Activated CD4-positive, alpha-beta T cell treated with anti-CD3 and anti-CD28 coated beads, Interleukin-2, amount 10 ng/mL, durations not matched to agents 7 days and 5 days (primary cell): Measurements from ENCODE around the gene PCNX1. TPM values are rescaled to one million over a fixed set of nuclear protein-coding genes. Genes with fewer than 3 reads are reported as not detected.

Experiments used
- CTCF ChIA-PET: fragments of 350-600 bp; sonication (Branson Sonifier 250); formaldehyde crosslinking; loops from one replicate; lab custom pipeline; 2021; ENCODE audit warnings: antibody characterized with exemption; lab: Charles Lee
- POLR2A ChIA-PET: fragments of 350-600 bp; sonication (Branson Sonifier 250); formaldehyde crosslinking; loops from one replicate; lab custom pipeline; 2021; ENCODE audit warnings: antibody characterized with exemption; lab: Charles Lee
- DNase-seq: peaks from one replicate; pipeline ENCODE4 v3.0.0-alpha.2; 2020
- H3K27ac Mint-ChIP-seq: one replicate; pipeline ENCODE4 v1.8.0; 2021; ENCODE audit warnings: mild to moderate bottlenecking, moderate library complexity, mixed read lengths
- H3K27me3 Mint-ChIP-seq: one replicate; pipeline ENCODE4 v1.8.0; 2021; ENCODE audit warnings: mixed read lengths
- H3K36me3 Mint-ChIP-seq: one replicate; pipeline ENCODE4 v1.8.0; 2021; ENCODE audit warnings: low read depth, mixed read lengths
- H3K4me1 Mint-ChIP-seq: one replicate; pipeline ENCODE4 v1.8.0; 2021; ENCODE audit warnings: mixed read lengths
- H3K4me3 Mint-ChIP-seq: one replicate; pipeline ENCODE4 v1.8.0; 2021; ENCODE audit warnings: mild to moderate bottlenecking, moderate library complexity, mixed read lengths
- H3K9me3 Mint-ChIP-seq: one replicate; pipeline ENCODE4 v1.8.0; 2021; ENCODE audit warnings: mixed read lengths
- total RNA-seq, 2 experiments: library from RNA; stranded (reverse); gene quantifications; one replicate each; pipeline ENCODE4 v1.2.3, GENCODE V29; 2021

The PCNX1 gene
- total RNA-seq, 2 experiments from 2014 or later: 56.6 to 72.1 TPM

GRCh38 chr14:71130491-71131179 lies 223.4 kb downstream of the PCNX1 start:
- peaks cover 2% of the 10 kb centered on the region for H3K9me3 Mint-ChIP-seq
- H3K36me3 Mint-ChIP-seq: no peaks in the 10 kb centered on the region
- H3K4me1 Mint-ChIP-seq: peaks cover 9% of the 10 kb centered on the region
- no peaks in the 10 kb centered on the region for H3K27me3 Mint-ChIP-seq
- no peak overlapping the region for H3K4me3 Mint-ChIP-seq
- no peak overlapping the region for H3K27ac Mint-ChIP-seq
- DNase-seq: no peak
- ChIA-PET POLR2A (no interaction called here), CTCF (interaction anchor here (1.2 kb wide), 1 partner anchor 8 kb away, joined by 4 read pairs; no protein-coding TSS in a partner anchor)

DNA sequence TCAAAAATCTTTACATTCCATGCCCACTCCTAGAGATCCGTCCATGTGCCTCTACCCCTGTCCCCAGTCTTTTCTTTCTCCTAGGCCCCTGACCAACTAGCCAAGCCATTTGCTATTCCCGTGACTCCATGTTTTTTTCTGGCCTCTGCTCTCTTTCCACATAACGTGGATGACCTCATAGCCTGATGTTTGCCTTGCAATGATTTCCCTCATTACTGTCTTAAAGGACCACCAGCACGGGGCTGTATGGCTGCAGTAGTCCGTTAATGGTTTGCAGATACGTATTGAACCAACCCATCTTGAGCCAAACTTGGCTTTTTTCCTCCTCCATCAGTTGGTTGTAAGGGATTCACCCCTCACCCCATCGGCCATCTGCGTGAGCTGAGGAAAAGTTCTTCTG lies 226.0 kb downstream of the PCNX1 start:
- DNase-seq: no peak
- peaks cover 2% of the 10 kb centered on the region for H3K9me3 Mint-ChIP-seq
- ChIA-PET POLR2A (no interaction called here), CTCF (no interaction called here)
- H3K4me1 Mint-ChIP-seq: peaks cover 9% of the 10 kb centered on the region
- H3K27me3 Mint-ChIP-seq: no peaks in the 10 kb centered on the region
- no peaks in the 10 kb centered on the region for H3K36me3 Mint-ChIP-seq
- no peak overlapping the region for H3K4me3 Mint-ChIP-seq
- H3K27ac Mint-ChIP-seq: no peak overlapping the region

GRCh38 chr14:71135496-71135895 lies 228.2 kb downstream of the PCNX1 start:
- H3K27ac Mint-ChIP-seq: no peak overlapping the region
- H3K27me3 Mint-ChIP-seq: no peaks in the 10 kb centered on the region
- CTCF ChIA-PET: interaction anchor here (0.9 to 1.0 kb wide), 3 partner anchors 12 to 400 kb away, joined by 3 to 5 read pairs (median 4); no protein-coding TSS in a partner anchor
- H3K4me3 Mint-ChIP-seq: no peak overlapping the region
- peaks cover 14% of the 10 kb centered on the region for H3K4me1 Mint-ChIP-seq
- no peaks in the 10 kb centered on the region for H3K36me3 Mint-ChIP-seq
- H3K9me3 Mint-ChIP-seq: peaks cover 2% of the 10 kb centered on the region
- POLR2A ChIA-PET: no interaction called here
- DNase-seq: no peak

DNA sequence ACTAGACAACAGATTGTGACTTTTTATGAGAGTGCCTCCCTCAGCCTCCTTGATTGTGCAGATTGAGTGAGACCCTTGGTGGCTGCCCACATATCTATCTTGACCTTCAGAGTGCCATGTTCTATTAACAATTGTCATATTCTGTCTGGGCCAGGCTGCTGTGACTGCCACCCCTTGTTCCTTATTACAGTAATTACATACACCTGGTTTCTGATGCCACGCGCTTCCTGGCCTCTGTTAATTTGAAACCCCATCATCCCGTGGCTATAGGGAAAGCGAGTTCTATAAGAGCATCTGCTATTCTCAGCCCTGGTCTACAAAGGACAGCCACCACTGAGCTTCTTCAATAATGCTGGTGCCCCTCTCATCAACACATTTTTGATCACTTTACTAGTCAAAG lies 228.7 kb downstream of the PCNX1 start:
- no peak overlapping the region for H3K27ac Mint-ChIP-seq
- H3K4me1 Mint-ChIP-seq: peaks cover 10% of the 10 kb centered on the region
- H3K9me3 Mint-ChIP-seq: peaks cover 2% of the 10 kb centered on the region
- no peaks in the 10 kb centered on the region for H3K36me3 Mint-ChIP-seq
- H3K4me3 Mint-ChIP-seq: no peak overlapping the region
- H3K27me3 Mint-ChIP-seq: no peaks in the 10 kb centered on the region
- DNase-seq: no peak
- ChIA-PET CTCF (interaction anchor here (0.9 to 1.0 kb wide), 3 partner anchors 12 to 400 kb away, joined by 3 to 5 read pairs (median 4); no protein-coding TSS in a partner anchor), POLR2A (no interaction called here)

DNA sequence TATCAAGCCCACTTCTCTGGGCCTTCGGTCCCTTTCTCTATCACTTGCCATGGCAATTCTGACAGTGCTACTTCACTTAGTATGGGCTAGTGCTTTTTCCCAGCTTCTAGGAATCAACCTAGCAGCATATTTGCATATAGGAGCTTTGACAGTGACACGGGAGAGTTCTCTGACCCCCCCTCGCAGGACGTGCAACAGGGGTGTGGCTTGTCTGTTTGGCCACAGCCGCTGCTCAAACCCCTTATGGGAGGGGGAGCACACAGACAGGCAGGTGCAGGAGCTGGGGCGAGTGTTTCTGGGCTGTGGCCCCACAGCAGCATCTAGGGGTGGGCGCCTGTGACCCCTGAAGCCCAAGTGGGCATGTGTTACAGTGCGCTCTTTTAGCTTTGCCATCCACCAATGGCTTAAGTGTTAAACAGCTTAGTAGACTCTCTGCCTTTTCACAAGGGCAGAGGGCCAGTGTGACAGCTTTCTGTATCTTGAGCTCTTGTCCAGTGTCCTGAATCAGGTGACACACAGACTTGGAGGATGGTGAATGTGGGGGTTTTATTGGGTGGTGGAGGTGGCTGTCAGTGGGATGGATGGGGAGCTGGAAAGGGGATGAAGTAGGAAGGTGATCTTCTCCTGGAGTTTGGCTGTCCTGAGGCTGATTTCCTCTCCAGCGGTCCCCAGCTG lies 229.3 kb downstream of the PCNX1 start:
- no peak overlapping the region for H3K4me3 Mint-ChIP-seq
- peaks cover 13% of the 10 kb centered on the region for H3K4me1 Mint-ChIP-seq
- no peak for DNase-seq
- no peaks in the 10 kb centered on the region for H3K27me3 Mint-ChIP-seq
- ChIA-PET POLR2A (no interaction called here), CTCF (interaction anchor here (0.9 to 1.0 kb wide), 2 partner anchors 13 to 267 kb away, joined by 3 to 5 read pairs; no protein-coding TSS in a partner anchor)
- peak overlapping the region; percentile 41 for H3K27ac Mint-ChIP-seq
- H3K9me3 Mint-ChIP-seq: no peaks in the 10 kb centered on the region
- H3K36me3 Mint-ChIP-seq: no peaks in the 10 kb centered on the region

DNA sequence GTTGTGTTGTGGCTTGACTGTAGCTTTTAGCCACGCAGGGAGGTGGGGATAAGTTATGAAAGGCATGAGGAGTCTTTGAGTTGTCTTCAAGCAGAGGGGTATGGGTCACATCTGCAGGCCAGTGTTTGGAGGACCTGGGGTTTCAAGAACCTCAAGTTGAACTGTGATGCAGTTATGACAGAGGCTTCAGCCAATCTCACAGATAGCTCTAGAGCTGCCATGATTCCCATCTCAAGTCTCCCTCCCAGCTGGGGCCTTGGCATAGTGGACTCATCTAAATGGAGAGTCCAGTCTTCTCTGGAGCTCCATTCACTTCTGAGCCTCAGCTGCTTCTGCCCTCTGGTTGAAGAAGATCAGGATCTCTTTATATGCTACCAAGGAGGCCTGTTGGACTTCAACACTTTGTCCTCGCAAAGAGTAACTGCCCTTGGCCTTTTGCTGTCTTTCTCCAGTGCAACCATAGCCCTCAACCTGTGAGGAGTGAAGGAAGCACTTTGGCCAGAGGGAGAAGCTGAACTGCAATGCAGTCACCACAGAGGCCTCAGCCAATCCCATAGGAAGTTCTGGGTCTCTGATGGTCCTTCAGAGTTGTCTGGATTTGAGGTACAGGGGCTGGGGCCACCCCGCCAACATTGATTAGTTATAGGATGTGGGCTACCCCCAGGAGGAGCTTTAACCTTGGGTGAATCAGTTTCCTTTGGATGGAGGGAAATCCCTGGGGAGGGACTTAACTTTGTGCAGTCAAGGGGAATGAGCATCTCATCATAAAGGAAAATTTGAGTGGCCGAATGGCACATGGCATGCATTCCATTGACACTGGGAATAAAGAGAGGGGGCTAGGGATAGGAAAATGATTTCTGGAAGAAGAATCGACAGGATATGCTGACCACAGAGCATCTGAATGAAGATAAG lies 230.5 kb downstream of the PCNX1 start:
- no peaks in the 10 kb centered on the region for H3K27me3 Mint-ChIP-seq
- no peaks in the 10 kb centered on the region for H3K9me3 Mint-ChIP-seq
- peaks cover 26% of the 10 kb centered on the region for H3K4me1 Mint-ChIP-seq
- ChIA-PET CTCF (interaction anchor here (0.6 to 2.3 kb wide), 9 partner anchors 8 to 718 kb away, joined by 3 to 19 read pairs (median 4); no protein-coding TSS in a partner anchor), POLR2A (no interaction called here)
- no peak for DNase-seq
- H3K36me3 Mint-ChIP-seq: no peaks in the 10 kb centered on the region
- no peak overlapping the region for H3K4me3 Mint-ChIP-seq
- no peak overlapping the region for H3K27ac Mint-ChIP-seq

DNA sequence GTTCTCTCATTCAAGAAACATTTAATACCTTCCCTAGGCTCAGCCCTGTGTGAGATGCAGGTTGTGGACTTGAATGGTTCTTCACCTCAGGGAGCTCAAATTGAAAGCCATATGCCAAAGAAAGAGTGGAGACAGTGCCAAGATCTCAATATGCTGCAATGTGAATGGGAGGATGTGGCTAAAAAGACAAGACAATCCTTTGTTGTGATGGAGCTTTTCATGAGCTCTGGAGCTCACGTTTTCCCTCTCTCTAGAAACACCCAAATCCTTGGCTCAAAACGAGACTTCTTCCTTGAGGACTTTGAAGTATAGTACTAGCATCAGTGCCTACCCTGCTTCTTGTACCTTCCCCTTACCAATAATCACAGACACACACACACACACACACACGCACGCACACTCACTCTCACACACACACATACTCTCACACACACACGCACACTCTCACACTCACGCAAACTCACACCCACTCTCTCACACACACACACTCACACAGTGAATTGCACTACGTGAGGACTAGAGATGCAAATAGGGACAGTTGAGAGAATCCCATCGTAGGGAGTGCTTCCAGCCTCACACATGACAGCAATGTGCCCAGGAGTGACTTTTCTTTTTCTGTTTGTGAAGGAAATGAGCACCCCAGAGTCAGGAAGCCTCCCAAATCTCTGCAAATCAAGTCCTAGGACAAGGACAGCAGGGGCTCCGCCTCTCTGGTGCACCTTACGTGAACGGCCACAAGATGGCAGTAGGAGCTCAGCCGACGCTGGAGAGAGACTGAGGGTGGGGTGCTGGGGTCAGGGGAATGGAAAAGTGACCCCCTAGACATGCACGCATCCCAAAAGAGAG lies 231.4 kb downstream of the PCNX1 start:
- H3K4me3 Mint-ChIP-seq: no peak overlapping the region
- H3K27ac Mint-ChIP-seq: no peak overlapping the region
- POLR2A ChIA-PET: no interaction called here
- CTCF ChIA-PET: interaction anchor here (0.6 to 2.3 kb wide), 15 partner anchors 9 to 717 kb away, joined by 3 to 19 read pairs (median 4); no protein-coding TSS in a partner anchor
- no peaks in the 10 kb centered on the region for H3K36me3 Mint-ChIP-seq
- peaks cover 35% of the 10 kb centered on the region for H3K4me1 Mint-ChIP-seq
- peaks cover 4% of the 10 kb centered on the region for H3K9me3 Mint-ChIP-seq
- no peaks in the 10 kb centered on the region for H3K27me3 Mint-ChIP-seq
- DNase-seq: peak; percentile 59

DNA sequence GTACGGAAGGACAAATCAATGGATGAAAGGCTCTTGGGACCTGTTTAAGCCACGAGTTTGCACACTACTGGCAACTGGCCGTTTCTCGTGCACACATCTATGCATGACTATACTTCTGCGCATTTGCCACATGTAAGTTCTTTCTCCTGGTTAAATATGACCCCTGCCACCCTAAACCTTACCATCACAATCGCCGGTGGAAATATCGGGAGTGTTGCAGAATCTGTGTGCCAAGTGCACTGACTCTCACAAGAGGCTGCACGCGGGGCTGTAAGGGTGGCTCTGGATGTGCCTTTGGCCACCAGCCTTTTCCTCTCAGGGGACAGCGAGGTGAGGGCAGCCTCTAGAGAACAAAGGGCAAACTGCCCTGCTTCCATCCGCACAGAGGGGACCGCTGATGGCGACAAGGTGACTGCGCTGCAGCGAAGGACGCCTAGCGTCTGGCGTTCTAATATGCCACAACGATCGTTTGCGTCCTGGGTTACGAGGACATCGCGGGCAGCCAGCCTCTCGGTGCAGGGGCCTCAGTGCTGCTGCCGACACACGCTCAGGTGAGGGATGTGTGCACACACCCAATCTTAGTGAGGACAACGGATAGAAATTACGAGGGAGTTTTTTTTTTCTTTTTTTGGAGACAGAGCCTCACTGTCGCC lies 232.2 kb downstream of the PCNX1 start:
- DNase-seq: no peak
- Mint-ChIP-seq H3K36me3 (no peaks in the 10 kb centered on the region), H3K4me3 (no peak overlapping the region), H3K27ac (no peak overlapping the region), H3K4me1 (peaks cover 38% of the 10 kb centered on the region), H3K9me3 (peaks cover 4% of the 10 kb centered on the region), H3K27me3 (no peaks in the 10 kb centered on the region)
- ChIA-PET CTCF (interaction anchor here (0.6 to 2.3 kb wide), 12 partner anchors 12 to 716 kb away, joined by 3 to 19 read pairs (median 4); no protein-coding TSS in a partner anchor), POLR2A (no interaction called here)

DNA sequence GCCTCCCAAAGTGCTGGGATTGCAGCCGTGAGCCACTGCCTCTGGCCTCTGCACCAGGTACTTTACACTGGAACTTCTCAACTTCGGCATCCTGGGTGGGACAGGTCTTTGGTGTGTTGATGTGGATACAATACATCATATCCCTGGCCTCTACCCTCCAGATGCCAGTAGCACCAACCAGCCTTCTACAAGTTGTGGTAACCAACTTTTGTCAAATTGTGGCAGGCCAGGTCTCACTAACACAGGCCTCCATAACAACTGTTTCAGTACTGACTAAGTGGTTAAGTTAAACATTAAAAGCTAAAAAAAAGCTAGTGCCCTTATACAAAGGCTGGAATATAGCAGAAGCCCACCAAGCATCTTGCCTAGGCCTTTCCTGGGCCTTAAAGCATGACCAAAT lies 232.9 kb downstream of the PCNX1 start:
- Mint-ChIP-seq H3K27me3 (no peaks in the 10 kb centered on the region), H3K9me3 (peaks cover 4% of the 10 kb centered on the region), H3K4me1 (peaks cover 38% of the 10 kb centered on the region), H3K36me3 (no peaks in the 10 kb centered on the region), H3K27ac (no peak overlapping the region), H3K4me3 (no peak overlapping the region)
- ChIA-PET POLR2A (no interaction called here), CTCF (interaction anchor here (1.5 to 1.8 kb wide), 2 partner anchors 11 to 265 kb away, joined by 4 to 6 read pairs; no protein-coding TSS in a partner anchor)
- DNase-seq: no peak

DNA sequence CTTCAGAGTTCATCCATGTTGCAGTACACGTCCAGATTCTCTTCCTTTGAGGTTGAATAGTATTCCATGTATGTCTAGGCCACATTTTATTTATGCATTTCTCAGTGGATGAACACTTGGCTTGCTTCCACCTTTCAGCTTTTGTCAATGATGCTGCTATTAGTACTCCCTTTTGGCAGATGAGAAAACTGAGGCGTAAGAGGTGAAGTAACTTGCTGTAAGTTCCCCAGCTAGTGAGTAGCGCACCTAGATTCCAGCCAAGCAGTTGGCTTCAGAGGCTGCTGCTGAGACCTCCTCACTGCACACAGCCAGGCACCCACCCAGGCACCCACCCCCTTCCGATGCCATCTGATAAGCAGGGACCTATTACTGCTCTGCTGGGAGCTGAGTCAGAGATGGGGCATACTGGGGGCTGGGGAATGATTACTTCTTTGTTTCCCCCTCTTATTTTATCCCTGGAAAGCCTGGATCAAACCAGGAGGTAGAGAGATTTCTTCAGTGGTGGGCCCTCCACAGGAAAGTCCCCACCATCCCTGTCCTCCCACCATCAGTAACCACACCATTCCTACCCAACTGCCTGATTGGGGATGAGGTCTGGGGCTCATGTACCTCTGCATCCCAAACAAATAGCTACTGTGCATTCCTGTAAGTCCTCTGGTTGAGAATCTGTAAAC lies 234.6 kb downstream of the PCNX1 start:
- Mint-ChIP-seq H3K36me3 (no peaks in the 10 kb centered on the region), H3K27me3 (no peaks in the 10 kb centered on the region), H3K9me3 (peaks cover 4% of the 10 kb centered on the region), H3K4me1 (peaks cover 38% of the 10 kb centered on the region), H3K4me3 (no peak overlapping the region), H3K27ac (peak overlapping the region; percentile 92)
- ChIA-PET CTCF (interaction anchor here (0.6 to 2.6 kb wide), 11 partner anchors 26 to 1884 kb away, joined by 3 to 14 read pairs (median 5); no protein-coding TSS in a partner anchor), POLR2A (interaction anchor here (1.4 kb wide), 1 partner anchor 179 kb away, joined by 6 read pairs; the partner anchor contains the start of gene SIPA1L1)
- DNase-seq: no peak
